ENCODE measurements around the gene TMEM229B. TPM values are rescaled to one million over a fixed set of nuclear protein-coding genes. Genes with fewer than 3 reads are reported as not detected.

TMEM229B gene
- polyA plus RNA-seq, 1 donor from 2014 or later: 4.2 TPM

GRCh38 chr14:67473290-67474082, 15.0 kb downstream of the TMEM229B start:
- Histone ChIP-seq H3K36me3 (ENCODE audit: insufficient read depth, low read length) (no peaks in the 10 kb centered on the region), H3K9me2 (ENCODE audit: insufficient read depth, low read length) (no peaks in the 10 kb centered on the region)
- no peak for TF ChIP-seq EP300 (conservative IDR thresholded peaks at IDR 0.05; ENCODE audit: poor library complexity, severe bottlenecking)
- no peak for TF ChIP-seq TAF1 (IDR thresholded peaks at IDR 0.05; ENCODE audit: low read depth)
- TF ChIP-seq POLR2AphosphoS5 (IDR thresholded peaks at IDR 0.05): no peak
- no peak for TF ChIP-seq REST (IDR thresholded peaks at IDR 0.05; ENCODE audit: borderline replicate concordance)
- TF ChIP-seq SMC3 (conservative IDR thresholded peaks at IDR 0.05; ENCODE audit: poor library complexity): no peak
- no peak for TF ChIP-seq RAD21 (conservative IDR thresholded peaks at IDR 0.05)
- no peak for TF ChIP-seq MXI1 (conservative IDR thresholded peaks at IDR 0.05; ENCODE audit: poor library complexity, severe bottlenecking)
- no peak for TF ChIP-seq EZH2 (IDR thresholded peaks at IDR 0.05; ENCODE audit: borderline replicate concordance, insufficient read depth, low read length, poor library complexity, severe bottlenecking)
- TF ChIP-seq CTCF (IDR thresholded peaks at IDR 0.05; ENCODE audit: poor library complexity, severe bottlenecking): no peak

GRCh38 chr14:67472726-67473125, 15.8 kb downstream of the TMEM229B start:
- no peaks in the 10 kb centered on the region for H4K20me1 ChIP-seq (ENCODE audit: insufficient read depth)
- H3K9ac ChIP-seq (ENCODE audit: low read length): no peak overlapping the region
- TF ChIP-seq EZH2 (IDR thresholded peaks at IDR 0.05; ENCODE audit: borderline replicate concordance, insufficient read depth, low read length, poor library complexity, severe bottlenecking) (no peak), CTCF (IDR thresholded peaks at IDR 0.05; ENCODE audit: poor library complexity, severe bottlenecking) (no peak), MXI1 (conservative IDR thresholded peaks at IDR 0.05; ENCODE audit: poor library complexity, severe bottlenecking) (no peak), RAD21 (conservative IDR thresholded peaks at IDR 0.05) (no peak), REST (IDR thresholded peaks at IDR 0.05; ENCODE audit: borderline replicate concordance) (no peak), EP300 (conservative IDR thresholded peaks at IDR 0.05; ENCODE audit: poor library complexity, severe bottlenecking) (no peak), TAF1 (IDR thresholded peaks at IDR 0.05; ENCODE audit: low read depth) (no peak), SMC3 (conservative IDR thresholded peaks at IDR 0.05; ENCODE audit: poor library complexity) (no peak), POLR2AphosphoS5 (IDR thresholded peaks at IDR 0.05) (no peak)

More at GRCh38 chr14:67473290-67474082, 15.0 kb downstream of the TMEM229B start:
- Histone ChIP-seq H3K79me2 (replicated peaks; ENCODE audit: insufficient read depth, low read length) (no peaks in the 10 kb centered on the region), H3K4me3 (ENCODE audit: low read length) (no peak overlapping the region), H3K27me3 (ENCODE audit: insufficient read depth, low read depth, low read length) (no peaks in the 10 kb centered on the region), H2AFZ (ENCODE audit: low read depth, low read length) (no peak overlapping the region), H3K9me3 (ENCODE audit: low read length) (no peaks in the 10 kb centered on the region), H3K9ac (ENCODE audit: low read length) (no peak overlapping the region), H3K27ac (ENCODE audit: low read length) (no peak overlapping the region), H3F3A (ENCODE audit: insufficient read depth, low read length, poor library complexity, severe bottlenecking) (no peaks in the 10 kb centered on the region), H4K20me1 (ENCODE audit: insufficient read depth) (no peaks in the 10 kb centered on the region), H3K4me2 (ENCODE audit: low read length) (no peak overlapping the region)

More at GRCh38 chr14:67472726-67473125, 15.8 kb downstream of the TMEM229B start:
- Histone ChIP-seq H3K27me3 (ENCODE audit: insufficient read depth, low read depth, low read length) (no peaks in the 10 kb centered on the region), H3K79me2 (replicated peaks; ENCODE audit: insufficient read depth, low read length) (no peaks in the 10 kb centered on the region), H3K36me3 (ENCODE audit: insufficient read depth, low read length) (no peaks in the 10 kb centered on the region), H3F3A (ENCODE audit: insufficient read depth, low read length, poor library complexity, severe bottlenecking) (no peaks in the 10 kb centered on the region), H3K4me2 (ENCODE audit: low read length) (no peak overlapping the region), H3K27ac (ENCODE audit: low read length) (no peak overlapping the region), H3K4me3 (ENCODE audit: low read length) (no peak overlapping the region), H3K9me2 (ENCODE audit: insufficient read depth, low read length) (no peaks in the 10 kb centered on the region), H2AFZ (ENCODE audit: low read depth, low read length) (no peak overlapping the region), H3K9me3 (ENCODE audit: low read length) (no peaks in the 10 kb centered on the region)

Measured in neural cell (in vitro differentiated cells).